Measurements from ENCODE around the gene GFPT2. TPM values are rescaled to one million over a fixed set of nuclear protein-coding genes. Genes with fewer than 3 reads are reported as not detected.

GFPT2 gene
- total and polyA plus RNA-seq, 5 experiments from 2014 or later = 0.52 to 2.9 (median 2.0) TPM; not detected in 2

- ATAC-seq = no peak
- H3K27me3 Mint-ChIP-seq = peaks cover 0 to 11% (median 3%) of the 10 kb centered on the region in 5 donors
- H3K27ac Mint-ChIP-seq = peak overlapping the region in 1 of 10 donors; percentile 59
- POLR2A ChIA-PET = no interaction called here
- H3K4me3 Mint-ChIP-seq = no peak overlapping the region
- H3K9me3 Mint-ChIP-seq = no peaks in the 10 kb centered on the region
- no peak for DNase-seq
- peaks cover 0 to 6% (median 0%) of the 10 kb centered on the region in 4 donors for H3K4me1 Mint-ChIP-seq
- H3K36me3 Mint-ChIP-seq = peaks cover 0 to 3% (median 0%) of the 10 kb centered on the region in 3 donors
Measured at GRCh38 chr5:180389252-180390101, 36.3 kb upstream of the GFPT2 start.

GRCh38 chr5:180387798-180388197 lies 34.7 kb upstream of the GFPT2 start:
- H3K36me3 Mint-ChIP-seq = peaks cover 0 to 3% (median 0%) of the 10 kb centered on the region in 3 donors

GRCh38 chr5:180382926-180383325 lies 29.8 kb upstream of the GFPT2 start:
- Mint-ChIP-seq H3K27me3 (peaks cover 2 to 24% (median 4%) of the 10 kb centered on the region in 5 donors), H3K36me3 (peaks cover 0 to 3% (median 0%) of the 10 kb centered on the region in 3 donors), H3K9me3 (no peaks in the 10 kb centered on the region), H3K27ac (no peak overlapping the region), H3K4me1 (peaks cover 0 to 3% (median 0%) of the 10 kb centered on the region in 4 donors), H3K4me3 (no peak overlapping the region)
- ATAC-seq (no peak), DNase-seq (no peak)
- POLR2A ChIA-PET = no interaction called here

More at GRCh38 chr5:180387798-180388197, 34.7 kb upstream of the GFPT2 start:
- Mint-ChIP-seq H3K4me1 (peaks cover 0 to 3% (median 0%) of the 10 kb centered on the region in 4 donors), H3K27ac (no peak overlapping the region), H3K9me3 (no peaks in the 10 kb centered on the region), H3K27me3 (peaks cover 2 to 10% (median 4%) of the 10 kb centered on the region in 5 donors), H3K4me3 (no peak overlapping the region)
- POLR2A ChIA-PET = no interaction called here
- DNase-seq (no peak), ATAC-seq (no peak)

- H3K9me3 Mint-ChIP-seq = no peaks in the 10 kb centered on the region
- no peak overlapping the region for H3K4me3 Mint-ChIP-seq
Measured at GRCh38 chr5:180381851-180382480, 28.8 kb upstream of the GFPT2 start.

GRCh38 chr5:180381428-180381827 lies 28.3 kb upstream of the GFPT2 start:
- Mint-ChIP-seq H3K4me1 (peaks cover 0 to 3% (median 0%) of the 10 kb centered on the region in 4 donors), H3K4me3 (no peak overlapping the region), H3K27me3 (peaks cover 2 to 24% (median 4%) of the 10 kb centered on the region in 5 donors), H3K9me3 (no peaks in the 10 kb centered on the region), H3K36me3 (peaks cover 0 to 3% (median 0%) of the 10 kb centered on the region in 3 donors), H3K27ac (no peak overlapping the region)
- DNase-seq = no peak
- no peak for ATAC-seq
- POLR2A ChIA-PET = no interaction called here

More at GRCh38 chr5:180381851-180382480, 28.8 kb upstream of the GFPT2 start:
- ATAC-seq = no peak
- Mint-ChIP-seq H3K4me1 (peaks cover 0 to 3% (median 0%) of the 10 kb centered on the region in 4 donors), H3K27me3 (peaks cover 2 to 24% (median 4%) of the 10 kb centered on the region in 5 donors), H3K36me3 (peaks cover 0 to 3% (median 0%) of the 10 kb centered on the region in 3 donors), H3K27ac (no peak overlapping the region)
- POLR2A ChIA-PET = no interaction called here
- no peak for DNase-seq

- Mint-ChIP-seq H3K36me3 (peaks cover 0 to 3% (median 0%) of the 10 kb centered on the region in 3 donors), H3K27me3 (peaks cover 2 to 24% (median 4%) of the 10 kb centered on the region in 5 donors), H3K27ac (no peak overlapping the region), H3K4me1 (peaks cover 0 to 3% (median 0%) of the 10 kb centered on the region in 4 donors), H3K4me3 (no peak overlapping the region), H3K9me3 (no peaks in the 10 kb centered on the region)
- POLR2A ChIA-PET = no interaction called here
- ATAC-seq (no peak), DNase-seq (no peak)
Measured at GRCh38 chr5:180380856-180381255, 27.7 kb upstream of the GFPT2 start.

- POLR2A ChIA-PET = no interaction called here
- Mint-ChIP-seq H3K4me1 (peaks cover 0 to 2% (median 0%) of the 10 kb centered on the region in 4 donors), H3K27me3 (peaks cover 2 to 24% (median 2%) of the 10 kb centered on the region in 5 donors), H3K27ac (no peak overlapping the region), H3K4me3 (no peak overlapping the region), H3K36me3 (peaks cover 0 to 3% (median 0%) of the 10 kb centered on the region in 3 donors), H3K9me3 (no peaks in the 10 kb centered on the region)
- DNase-seq (no peak), ATAC-seq (no peak)
Measured at GRCh38 chr5:180380441-180380840, 27.3 kb upstream of the GFPT2 start.

- no peak for DNase-seq
- ATAC-seq = no peak
- Mint-ChIP-seq H3K27ac (no peak overlapping the region), H3K4me1 (no peaks in the 10 kb centered on the region), H3K4me3 (no peak overlapping the region), H3K9me3 (no peaks in the 10 kb centered on the region), H3K36me3 (no peaks in the 10 kb centered on the region), H3K27me3 (peaks cover 0 to 24% (median 2%) of the 10 kb centered on the region in 5 donors)
- POLR2A ChIA-PET = no interaction called here
Measured at GRCh38 chr5:180379355-180380070, 26.4 kb upstream of the GFPT2 start.

- ATAC-seq (no peak), DNase-seq (no peak)
- POLR2A ChIA-PET = no interaction called here
- peaks cover 0 to 17% (median 0%) of the 10 kb centered on the region in 5 donors for H3K27me3 Mint-ChIP-seq
- H3K36me3 Mint-ChIP-seq = no peaks in the 10 kb centered on the region
- H3K4me3 Mint-ChIP-seq = no peak overlapping the region
- no peaks in the 10 kb centered on the region for H3K9me3 Mint-ChIP-seq
- H3K4me1 Mint-ChIP-seq = no peaks in the 10 kb centered on the region
- no peak overlapping the region for H3K27ac Mint-ChIP-seq
Measured at GRCh38 chr5:180378438-180379344, 25.6 kb upstream of the GFPT2 start.

- DNase-seq = no peak
- H3K36me3 Mint-ChIP-seq = no peaks in the 10 kb centered on the region
- no peak overlapping the region for H3K27ac Mint-ChIP-seq
- no peak for ATAC-seq
- no peak overlapping the region for H3K4me3 Mint-ChIP-seq
- H3K4me1 Mint-ChIP-seq = no peaks in the 10 kb centered on the region
- no peaks in the 10 kb centered on the region for H3K9me3 Mint-ChIP-seq
- peaks cover 0 to 16% (median 0%) of the 10 kb centered on the region in 5 donors for H3K27me3 Mint-ChIP-seq
- POLR2A ChIA-PET = no interaction called here
Measured at GRCh38 chr5:180377556-180378197, 24.5 kb upstream of the GFPT2 start.

- ATAC-seq (no peak), DNase-seq (no peak)
- H3K4me1 Mint-ChIP-seq = no peaks in the 10 kb centered on the region
- POLR2A ChIA-PET = interaction anchor here (0.7 kb wide), 1 partner anchor 124 kb away, joined by 3 read pairs; no protein-coding TSS in a partner anchor
- H3K27ac Mint-ChIP-seq = no peak overlapping the region
- no peak overlapping the region for H3K4me3 Mint-ChIP-seq
- peaks cover 0 to 7% (median 0%) of the 10 kb centered on the region in 5 donors for H3K27me3 Mint-ChIP-seq
- H3K9me3 Mint-ChIP-seq = no peaks in the 10 kb centered on the region
- no peaks in the 10 kb centered on the region for H3K36me3 Mint-ChIP-seq
Measured at GRCh38 chr5:180376511-180376910, 23.4 kb upstream of the GFPT2 start.

All from naive thymus-derived CD8-positive, alpha-beta T cell (primary cell).